Stimulated activated naive B cell treated with anti-CD40 and anti-IgM and Interleukin-4, amounts not matched to agents 10 μg/mL and 1 μg/mL and 100 μg/mL, for 72 hours (primary cell): ENCODE data around the gene LRIG3.

Source experiments
- ATAC-seq, 2 donors: fragments of 150-1000 bp; cut with Tn5 transposase; replicated peaks; 2 replicates each; pipeline ENCODE4 v1.10.0; 2021; ENCODE audit warnings: moderate library complexity in 1 of 2
- DNase-seq: peaks from one replicate; pipeline ENCODE4 v3.0.0; 2021
- H3K27ac Mint-ChIP-seq: one replicate; pipeline ENCODE4 v1.8.0; 2022; ENCODE audit warnings: mild to moderate bottlenecking, mixed read lengths
- H3K27me3 Mint-ChIP-seq, 2 donors: one replicate each; pipeline ENCODE4 v1.8.0; 2022; ENCODE audit warnings: mixed read lengths in 2 of 2
- H3K36me3 Mint-ChIP-seq, 2 donors: one replicate each; pipeline ENCODE4 v1.8.0; 2022; ENCODE audit warnings: mixed read lengths in 2 of 2, mild to moderate bottlenecking in 1 of 2
- H3K4me1 Mint-ChIP-seq, 2 donors: one replicate each; pipeline ENCODE4 v1.8.0; 2022; ENCODE audit warnings: mixed read lengths in 2 of 2, mild to moderate bottlenecking in 1 of 2
- H3K4me3 Mint-ChIP-seq, 2 donors: one replicate each; pipeline ENCODE4 v1.8.0; 2022; ENCODE audit warnings: mild to moderate bottlenecking in 2 of 2, mixed read lengths in 2 of 2, moderate library complexity in 1 of 2
- H3K9me3 Mint-ChIP-seq, 2 donors: one replicate each; pipeline ENCODE4 v1.8.0; 2022; ENCODE audit warnings: mixed read lengths in 2 of 2, mild to moderate bottlenecking in 1 of 2

The LRIG3 gene, protein sequence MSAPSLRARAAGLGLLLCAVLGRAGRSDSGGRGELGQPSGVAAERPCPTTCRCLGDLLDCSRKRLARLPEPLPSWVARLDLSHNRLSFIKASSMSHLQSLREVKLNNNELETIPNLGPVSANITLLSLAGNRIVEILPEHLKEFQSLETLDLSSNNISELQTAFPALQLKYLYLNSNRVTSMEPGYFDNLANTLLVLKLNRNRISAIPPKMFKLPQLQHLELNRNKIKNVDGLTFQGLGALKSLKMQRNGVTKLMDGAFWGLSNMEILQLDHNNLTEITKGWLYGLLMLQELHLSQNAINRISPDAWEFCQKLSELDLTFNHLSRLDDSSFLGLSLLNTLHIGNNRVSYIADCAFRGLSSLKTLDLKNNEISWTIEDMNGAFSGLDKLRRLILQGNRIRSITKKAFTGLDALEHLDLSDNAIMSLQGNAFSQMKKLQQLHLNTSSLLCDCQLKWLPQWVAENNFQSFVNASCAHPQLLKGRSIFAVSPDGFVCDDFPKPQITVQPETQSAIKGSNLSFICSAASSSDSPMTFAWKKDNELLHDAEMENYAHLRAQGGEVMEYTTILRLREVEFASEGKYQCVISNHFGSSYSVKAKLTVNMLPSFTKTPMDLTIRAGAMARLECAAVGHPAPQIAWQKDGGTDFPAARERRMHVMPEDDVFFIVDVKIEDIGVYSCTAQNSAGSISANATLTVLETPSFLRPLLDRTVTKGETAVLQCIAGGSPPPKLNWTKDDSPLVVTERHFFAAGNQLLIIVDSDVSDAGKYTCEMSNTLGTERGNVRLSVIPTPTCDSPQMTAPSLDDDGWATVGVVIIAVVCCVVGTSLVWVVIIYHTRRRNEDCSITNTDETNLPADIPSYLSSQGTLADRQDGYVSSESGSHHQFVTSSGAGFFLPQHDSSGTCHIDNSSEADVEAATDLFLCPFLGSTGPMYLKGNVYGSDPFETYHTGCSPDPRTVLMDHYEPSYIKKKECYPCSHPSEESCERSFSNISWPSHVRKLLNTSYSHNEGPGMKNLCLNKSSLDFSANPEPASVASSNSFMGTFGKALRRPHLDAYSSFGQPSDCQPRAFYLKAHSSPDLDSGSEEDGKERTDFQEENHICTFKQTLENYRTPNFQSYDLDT

DNA sequence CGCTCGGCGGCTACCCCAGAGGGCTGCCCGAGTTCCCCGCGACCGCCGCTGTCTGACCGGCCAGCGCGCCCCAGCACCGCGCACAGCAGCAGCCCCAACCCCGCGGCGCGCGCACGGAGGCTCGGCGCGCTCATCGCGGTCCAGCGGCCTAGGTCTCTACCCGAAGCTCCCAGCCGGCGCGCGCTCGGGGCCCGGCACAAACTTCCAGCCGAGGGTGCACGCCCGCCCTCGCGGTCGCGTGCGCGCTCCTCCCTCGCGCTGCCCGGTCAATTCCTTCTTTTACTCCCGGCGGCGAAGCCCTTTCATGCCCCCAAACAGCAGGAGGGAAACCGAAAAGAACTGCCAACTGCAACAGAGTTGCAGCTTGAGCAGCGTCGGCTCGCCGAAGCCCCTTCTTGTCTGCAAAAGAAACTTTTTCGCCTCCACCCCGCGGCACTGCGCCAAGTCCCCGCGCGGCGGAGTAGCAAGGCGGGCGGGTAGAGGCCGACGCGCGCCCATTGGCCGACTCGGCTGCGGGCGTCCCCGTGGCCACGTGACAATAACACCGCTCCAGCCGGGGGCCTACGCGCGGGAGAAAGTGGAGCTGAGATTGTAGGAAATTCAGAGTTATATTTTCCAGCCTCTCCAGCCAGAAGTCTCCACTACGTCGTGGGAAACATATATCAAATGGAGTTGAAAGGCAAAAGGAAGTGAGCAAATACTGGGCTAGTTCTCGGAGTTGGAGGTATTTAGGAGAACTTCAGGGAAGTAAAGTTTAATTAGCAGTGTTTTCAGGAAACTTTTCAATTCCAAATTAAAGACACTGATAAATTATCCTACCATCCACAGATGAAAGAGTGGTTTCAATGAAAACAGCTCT, at the start of gene LRIG3:
LRIG3 (minus strand) TSS at position 403 of the 859 bp plus-strand sequence; CDS start at position 134, 269 bp downstream.
- Mint-ChIP-seq H3K4me3 (peak within 1 kb of the TSS; percentile 81 to 84), H3K36me3 (no peaks in the 10 kb centered on the region), H3K27me3 (peaks cover 32 to 47% of the 10 kb centered on the region in 2 donors), H3K4me1 (peaks cover 6 to 7% of the 10 kb centered on the region in 2 donors), H3K27ac (peak within 1 kb of the TSS; percentile 71), H3K9me3 (peaks cover 0 to 1% of the 10 kb centered on the region in 2 donors)
- peak; percentile 6 for DNase-seq
- peak; percentile 84 to 88 for ATAC-seq

DNA sequence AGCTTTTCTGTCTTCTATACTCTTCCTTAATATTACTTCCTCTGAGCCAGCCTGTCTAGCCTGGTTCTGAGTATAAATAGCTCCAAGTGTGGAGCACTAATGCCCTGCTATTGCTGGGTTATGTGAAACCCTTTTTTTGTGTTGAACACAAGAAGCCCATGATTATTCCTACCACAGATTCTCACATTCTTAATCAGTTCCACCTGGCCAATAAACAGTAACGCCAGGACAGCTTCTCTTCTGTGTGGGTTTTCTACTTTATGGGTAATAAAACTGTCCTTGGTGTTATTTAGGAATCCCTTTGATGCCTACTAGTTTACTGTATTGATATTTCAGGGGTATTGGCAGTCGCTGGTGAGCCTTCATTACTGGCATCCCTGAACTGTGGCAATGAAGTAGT, 48.9 kb upstream of the LRIG3 start:
- ATAC-seq (no peak), DNase-seq (no peak)
- H3K36me3 Mint-ChIP-seq = no peaks in the 10 kb centered on the region
- no peak overlapping the region for H3K27ac Mint-ChIP-seq
- H3K27me3 Mint-ChIP-seq = no peaks in the 10 kb centered on the region
- H3K4me3 Mint-ChIP-seq = no peak overlapping the region
- H3K9me3 Mint-ChIP-seq = no peaks in the 10 kb centered on the region
- no peaks in the 10 kb centered on the region for H3K4me1 Mint-ChIP-seq

DNA sequence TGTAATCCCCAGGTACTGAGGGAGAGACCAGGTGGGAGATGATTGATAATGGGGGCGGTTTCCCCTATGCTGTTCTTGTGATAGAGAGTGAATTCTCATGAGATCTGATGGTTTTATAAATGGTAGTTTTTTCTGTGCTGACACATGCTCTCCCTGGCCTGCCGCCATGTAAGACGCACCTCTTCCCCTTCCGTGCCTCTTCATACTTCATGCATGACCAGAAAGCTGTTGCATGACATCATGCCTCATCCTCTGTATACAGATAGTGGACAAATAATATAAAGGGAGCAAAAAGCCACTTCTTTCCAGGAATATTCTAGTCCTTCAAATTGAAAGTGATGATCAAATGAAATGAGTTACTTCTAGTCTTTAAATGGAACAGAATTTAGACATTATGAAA, 47.3 kb upstream of the LRIG3 start:
- DNase-seq (no peak), ATAC-seq (no peak)
- Mint-ChIP-seq H3K27me3 (no peaks in the 10 kb centered on the region), H3K9me3 (no peaks in the 10 kb centered on the region), H3K4me3 (no peak overlapping the region), H3K4me1 (no peaks in the 10 kb centered on the region), H3K27ac (no peak overlapping the region), H3K36me3 (no peaks in the 10 kb centered on the region)

DNA sequence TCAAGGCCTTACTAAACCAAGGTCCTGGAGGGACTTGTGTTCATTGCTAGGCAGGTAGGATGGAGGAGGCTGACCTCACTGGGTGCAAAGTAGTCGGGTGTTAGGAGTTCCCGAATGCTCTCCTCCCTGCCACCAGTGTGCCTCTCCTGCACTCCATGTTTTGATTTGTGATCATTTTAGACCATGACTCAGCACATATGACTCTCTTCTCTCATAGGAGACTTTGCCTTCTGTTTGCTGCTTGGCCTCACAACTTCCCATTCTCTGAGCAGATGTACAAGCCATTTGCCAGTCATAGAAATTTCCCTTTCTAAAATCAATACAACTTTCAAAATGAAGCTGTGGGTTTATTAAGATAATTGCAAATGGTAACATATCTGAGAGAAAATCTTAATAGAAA, 46.6 kb upstream of the LRIG3 start:
- DNase-seq = no peak
- H3K4me1 Mint-ChIP-seq = no peaks in the 10 kb centered on the region
- H3K27ac Mint-ChIP-seq = no peak overlapping the region
- no peaks in the 10 kb centered on the region for H3K36me3 Mint-ChIP-seq
- no peak for ATAC-seq
- no peaks in the 10 kb centered on the region for H3K9me3 Mint-ChIP-seq
- no peaks in the 10 kb centered on the region for H3K27me3 Mint-ChIP-seq
- no peak overlapping the region for H3K4me3 Mint-ChIP-seq

DNA sequence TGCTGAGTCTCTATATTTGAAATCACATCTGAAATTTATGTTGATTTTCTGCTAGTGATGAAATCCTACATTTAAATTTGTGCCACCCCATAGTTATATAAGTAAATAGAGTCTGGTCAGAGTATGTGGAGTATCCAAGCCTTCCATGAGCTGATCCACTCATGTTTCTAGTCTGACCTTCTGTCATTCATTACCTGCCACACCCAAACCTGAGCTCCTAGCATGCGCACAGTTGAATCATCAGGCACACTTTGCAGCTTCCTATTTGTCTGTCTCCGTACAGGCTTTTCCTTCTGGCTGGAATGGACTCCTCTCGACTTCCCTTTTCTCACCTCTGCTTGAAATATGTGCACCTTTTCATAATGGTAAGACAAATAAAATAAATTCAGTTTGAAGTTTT, 45.3 kb upstream of the LRIG3 start:
- H3K4me3 Mint-ChIP-seq = no peak overlapping the region
- no peaks in the 10 kb centered on the region for H3K27me3 Mint-ChIP-seq
- no peak overlapping the region for H3K27ac Mint-ChIP-seq
- no peaks in the 10 kb centered on the region for H3K36me3 Mint-ChIP-seq
- H3K4me1 Mint-ChIP-seq = no peaks in the 10 kb centered on the region
- H3K9me3 Mint-ChIP-seq = no peaks in the 10 kb centered on the region
- DNase-seq (no peak), ATAC-seq (no peak)

DNA sequence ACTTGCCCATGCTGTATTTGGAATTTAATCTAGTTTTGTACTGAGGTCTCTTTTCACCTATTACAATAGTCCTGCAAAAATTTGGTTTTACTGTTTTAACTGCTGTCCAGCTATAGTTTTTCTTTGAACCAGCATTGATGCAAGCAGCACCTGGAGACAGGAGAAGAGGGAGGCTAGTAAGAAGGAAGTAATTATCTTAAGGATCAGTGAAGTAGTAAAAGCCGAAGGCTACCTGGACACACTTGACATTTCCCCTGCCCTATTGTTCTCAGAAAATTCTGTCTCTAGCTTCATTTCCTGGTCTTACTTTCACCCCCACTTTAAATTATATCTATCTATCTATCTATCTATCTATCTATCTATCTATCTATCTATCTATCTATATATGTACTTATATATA, 43.5 kb upstream of the LRIG3 start:
- no peak overlapping the region for H3K27ac Mint-ChIP-seq
- no peak overlapping the region for H3K4me3 Mint-ChIP-seq
- no peaks in the 10 kb centered on the region for H3K4me1 Mint-ChIP-seq
- no peaks in the 10 kb centered on the region for H3K27me3 Mint-ChIP-seq
- H3K36me3 Mint-ChIP-seq = no peaks in the 10 kb centered on the region
- ATAC-seq (no peak), DNase-seq (no peak)
- no peaks in the 10 kb centered on the region for H3K9me3 Mint-ChIP-seq

DNA sequence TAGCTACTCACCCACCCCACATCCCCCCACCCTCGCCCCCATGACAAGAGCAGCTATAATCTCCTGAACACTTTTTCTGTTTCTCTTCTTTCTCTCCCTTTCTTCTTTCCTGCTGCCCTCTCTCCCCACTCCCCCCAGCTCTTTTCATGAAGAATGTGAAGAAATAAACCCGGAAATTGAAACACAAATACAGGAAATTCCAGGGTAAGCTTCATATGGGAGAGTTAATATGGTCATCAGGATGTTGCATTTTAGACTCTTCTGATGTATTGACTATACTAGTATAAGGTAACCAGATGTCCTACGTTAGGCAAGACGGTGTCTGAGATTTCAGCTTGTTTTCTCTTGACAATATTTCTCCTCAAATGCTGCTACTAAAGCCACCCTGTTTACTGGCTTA, 41.6 kb upstream of the LRIG3 start:
- Mint-ChIP-seq H3K4me1 (no peaks in the 10 kb centered on the region), H3K9me3 (no peaks in the 10 kb centered on the region), H3K36me3 (no peaks in the 10 kb centered on the region), H3K4me3 (no peak overlapping the region), H3K27ac (no peak overlapping the region), H3K27me3 (no peaks in the 10 kb centered on the region)
- DNase-seq = no peak
- ATAC-seq = no peak

DNA sequence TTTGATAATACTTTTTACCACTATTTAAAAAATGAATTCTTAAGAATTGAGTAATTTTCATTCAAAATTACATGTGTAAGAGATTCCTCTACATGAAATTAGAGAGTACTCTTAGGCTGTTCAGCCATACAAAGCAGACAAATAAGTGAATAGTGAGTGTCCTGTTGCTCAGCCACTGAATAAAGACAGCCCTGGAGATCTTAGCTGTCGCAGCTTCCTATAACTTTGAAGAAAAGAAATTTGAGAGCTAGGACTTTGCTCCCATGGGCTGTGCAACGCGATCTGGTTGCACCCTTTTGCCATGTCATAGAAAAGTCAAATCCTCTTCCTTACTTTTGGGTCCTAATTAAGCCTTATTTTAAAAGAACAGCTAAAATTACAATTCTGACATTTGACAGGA, 40.9 kb upstream of the LRIG3 start:
- ATAC-seq (no peak), DNase-seq (no peak)
- H3K36me3 Mint-ChIP-seq = no peaks in the 10 kb centered on the region
- no peak overlapping the region for H3K4me3 Mint-ChIP-seq
- peaks cover 0 to 3% of the 10 kb centered on the region in 2 donors for H3K9me3 Mint-ChIP-seq
- no peak overlapping the region for H3K27ac Mint-ChIP-seq
- no peaks in the 10 kb centered on the region for H3K27me3 Mint-ChIP-seq
- H3K4me1 Mint-ChIP-seq = no peaks in the 10 kb centered on the region

DNA sequence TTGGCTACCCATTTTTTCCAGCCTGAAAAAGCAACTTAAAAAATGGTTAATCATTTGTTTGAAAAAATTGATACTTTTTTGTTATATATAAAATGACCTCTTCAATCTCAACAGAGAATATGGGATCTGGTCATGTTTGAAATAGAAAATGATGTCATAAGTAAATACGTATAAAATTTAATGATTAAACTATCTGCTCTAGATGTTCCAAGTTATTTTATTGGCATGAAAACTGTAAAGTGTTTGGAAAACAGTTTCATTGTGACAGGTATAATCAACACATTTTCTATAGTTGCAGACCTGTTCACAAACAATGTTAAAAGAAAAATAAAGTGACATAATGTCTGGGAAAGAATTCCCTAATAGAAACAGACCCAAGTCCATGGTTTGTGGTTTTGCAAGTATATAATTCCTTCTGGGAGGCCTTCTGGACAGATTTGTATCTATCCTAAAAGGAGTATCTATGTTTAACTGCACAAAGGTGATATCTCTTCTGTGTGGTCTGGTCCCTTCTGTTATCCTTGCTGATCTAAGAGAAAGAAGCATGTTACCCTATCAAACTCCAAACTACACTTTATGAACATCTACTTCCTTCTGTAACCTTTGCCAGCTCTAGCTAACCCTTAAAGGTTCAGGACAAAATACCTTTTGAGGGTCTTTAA, 39.5 kb upstream of the LRIG3 start:
- ATAC-seq = no peak

DNA sequence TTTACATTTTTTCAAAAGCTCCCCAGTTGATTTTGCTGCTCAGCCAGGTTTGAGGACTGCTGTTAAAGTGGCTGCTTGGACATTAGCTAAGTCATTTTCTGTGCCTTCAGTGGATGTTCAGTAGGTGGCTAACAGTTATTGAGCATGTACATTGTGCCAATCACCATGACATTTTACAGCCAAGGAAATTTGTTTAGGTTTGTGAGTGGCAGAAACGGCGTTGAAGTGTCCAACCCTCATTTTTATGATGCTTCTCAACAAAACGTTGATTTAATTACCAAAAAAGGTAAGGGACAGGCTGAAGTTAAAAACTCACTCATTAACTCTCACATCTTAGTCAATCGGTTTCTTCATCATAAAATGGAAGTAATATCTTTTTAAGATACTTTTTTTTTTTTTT, 37.0 kb upstream of the LRIG3 start:
- Mint-ChIP-seq H3K36me3 (no peaks in the 10 kb centered on the region), H3K27me3 (no peaks in the 10 kb centered on the region), H3K27ac (no peak overlapping the region), H3K4me3 (no peak overlapping the region), H3K9me3 (peaks cover 0 to 3% of the 10 kb centered on the region in 2 donors), H3K4me1 (no peaks in the 10 kb centered on the region)
- no peak for ATAC-seq
- no peak for DNase-seq

More for the DNA sequence above, 39.5 kb upstream of the LRIG3 start:
- no peak for DNase-seq
- Mint-ChIP-seq H3K9me3 (peaks cover 0 to 3% of the 10 kb centered on the region in 2 donors), H3K27ac (no peak overlapping the region), H3K36me3 (no peaks in the 10 kb centered on the region), H3K4me3 (no peak overlapping the region), H3K4me1 (no peaks in the 10 kb centered on the region), H3K27me3 (no peaks in the 10 kb centered on the region)

DNA sequence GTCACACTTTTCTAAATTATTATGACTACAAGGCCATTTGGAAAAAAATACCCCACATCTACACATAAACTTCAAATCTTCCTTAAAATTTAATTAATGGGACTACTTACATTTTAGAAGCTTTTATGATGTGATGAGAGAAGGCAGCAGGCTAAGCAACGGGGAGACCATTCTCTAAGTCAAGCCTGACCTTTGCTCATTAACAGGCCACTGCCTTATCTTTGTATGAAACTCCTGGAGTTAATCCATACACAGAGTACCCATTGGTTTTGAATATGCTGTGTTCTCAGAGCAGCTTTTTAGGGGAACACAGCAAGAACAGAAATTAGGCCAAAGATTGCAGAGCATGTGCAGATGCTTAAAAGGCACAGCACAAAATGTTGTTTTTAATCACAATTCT, 35.5 kb upstream of the LRIG3 start:
- H3K27me3 Mint-ChIP-seq = no peaks in the 10 kb centered on the region
- ATAC-seq (no peak), DNase-seq (no peak)
- no peaks in the 10 kb centered on the region for H3K4me1 Mint-ChIP-seq
- H3K27ac Mint-ChIP-seq = no peak overlapping the region
- peaks cover 0 to 5% of the 10 kb centered on the region in 2 donors for H3K9me3 Mint-ChIP-seq
- no peak overlapping the region for H3K4me3 Mint-ChIP-seq
- H3K36me3 Mint-ChIP-seq = no peaks in the 10 kb centered on the region

DNA sequence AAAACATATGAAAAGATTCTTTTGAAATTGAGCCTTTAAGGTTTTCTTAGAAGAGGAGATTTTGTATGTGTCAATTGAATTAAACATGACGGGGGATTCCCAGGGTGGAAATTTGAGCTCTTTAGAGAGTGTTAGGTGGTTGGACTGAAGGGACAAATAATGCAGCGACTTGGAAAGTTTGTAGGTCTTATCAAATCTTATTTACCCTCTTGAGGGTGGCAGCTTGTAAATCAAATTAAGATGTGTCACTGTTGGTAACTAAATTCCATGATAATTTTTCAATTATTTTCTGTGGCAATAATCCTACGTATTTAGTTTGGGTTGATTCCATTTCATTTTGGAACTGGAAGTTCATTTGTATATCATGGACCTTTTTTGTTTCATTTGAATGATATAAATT, 33.7 kb upstream of the LRIG3 start:
- no peaks in the 10 kb centered on the region for H3K36me3 Mint-ChIP-seq
- ATAC-seq (no peak), DNase-seq (no peak)
- no peaks in the 10 kb centered on the region for H3K27me3 Mint-ChIP-seq
- no peak overlapping the region for H3K4me3 Mint-ChIP-seq
- H3K27ac Mint-ChIP-seq = no peak overlapping the region
- H3K9me3 Mint-ChIP-seq = peaks cover 5 to 7% of the 10 kb centered on the region in 2 donors
- no peaks in the 10 kb centered on the region for H3K4me1 Mint-ChIP-seq

DNA sequence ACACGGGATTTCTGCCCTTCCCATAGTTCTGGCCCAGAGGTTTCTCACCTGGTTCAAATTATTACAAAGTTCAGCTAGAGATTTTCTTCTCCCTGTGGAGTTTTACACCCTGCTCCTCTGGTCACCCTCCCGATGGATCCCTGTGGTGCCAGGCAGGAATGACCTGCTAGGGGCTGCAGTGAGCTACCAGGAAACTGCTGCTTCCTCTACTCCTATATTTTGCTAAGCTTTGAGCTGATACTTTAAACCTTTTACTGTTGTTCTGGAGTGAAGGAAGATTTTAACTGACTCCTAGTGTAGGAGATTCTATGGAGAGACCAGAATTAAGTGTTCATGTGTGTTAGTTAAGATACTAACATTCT, 30.4 kb upstream of the LRIG3 start:
- no peaks in the 10 kb centered on the region for H3K36me3 Mint-ChIP-seq
- no peak for ATAC-seq
- no peaks in the 10 kb centered on the region for H3K27me3 Mint-ChIP-seq
- no peaks in the 10 kb centered on the region for H3K4me1 Mint-ChIP-seq
- no peak overlapping the region for H3K27ac Mint-ChIP-seq
- DNase-seq = no peak
- peaks cover 9 to 16% of the 10 kb centered on the region in 2 donors for H3K9me3 Mint-ChIP-seq
- no peak overlapping the region for H3K4me3 Mint-ChIP-seq
